Prostate gland (tissue), 2 donors: ENCODE measurements around the gene TOR1AIP1. TPM values are rescaled to one million over a fixed set of nuclear protein-coding genes. Genes with fewer than 3 reads are reported as not detected.

ENCODE experiments used
- DNase-seq: peaks from one replicate; pipeline ENCODE4 v3.0.0-alpha.2; 2019; ENCODE audit warnings: low spot score
- H3K27ac ChIP-seq, 2 donors: fragments of 200-600 bp; sonication (generic); 2 replicates each; pipeline ENCODE4 v1.5.1; 2017 to 2019
- H3K27me3 ChIP-seq: fragments of 200-600 bp; sonication (generic); replicated peaks from 2 replicates; pipeline ENCODE4 v1.5.1; 2019; ENCODE audit not compliant: insufficient read depth
- H3K36me3 ChIP-seq, 2 donors: fragments of 200-600 bp; sonication (generic); 1 replicate in 1 of 2; 2 replicates in 1 of 2; pipeline versions ENCODE4 v1.5.1 to v1.8.1; 2017 to 2019
- H3K4me1 ChIP-seq: fragments of 200-600 bp; sonication (generic); replicated peaks from 2 replicates; pipeline ENCODE4 v1.5.1; 2019
- H3K4me3 ChIP-seq, 2 donors: fragments of 200-600 bp; sonication (generic); 2 replicates each; pipeline ENCODE4 v1.5.1; 2017 to 2019
- H3K9me3 ChIP-seq: fragments of 200-600 bp; sonication (generic); 2 replicates; pipeline ENCODE4 v1.5.1; 2017
- CTCF ChIP-seq, 4 experiments: fragments of 200-600 bp in 2 of 4; fragments of 450-650 bp in 2 of 4; sonication (generic) in 2 of 4; IDR thresholded peaks; 1 replicate in 3 of 4; 2 replicates in 1 of 4; pipeline ENCODE4 v1.5.1; 2016 to 2019; ENCODE audit warnings: antibody characterized with exemption in 4 of 4, mild to moderate bottlenecking in 2 of 4, moderate library complexity in 2 of 4
- POLR2A ChIP-seq: fragments of 450-650 bp; IDR thresholded peaks from one replicate; pipeline ENCODE4 v1.6.1; 2016; ENCODE audit warnings: antibody characterized with exemption, mild to moderate bottlenecking
- POLR2AphosphoS5 ChIP-seq: sonication (generic); formaldehyde crosslinking; IDR thresholded peaks from one replicate; pipeline ENCODE4 v1.6.1; 2017; ENCODE audit warnings: antibody characterized with exemption
- WGBS: methylation state at CpG from one replicate; pipeline ENCODE4 v1.1.5; 2018; 5-methylcytosine and 5-hydroxymethylcytosine counted together
- intact Hi-C: fragments of 100-400 bp; cut with DNase I; formaldehyde crosslinking; loops from one replicate; pipeline ENCODE4 v1.14.2; 2022
- total RNA-seq, 2 donors: library from RNA; depleted of rRNA; stranded (reverse); fragments of >200 nt; gene quantifications; one replicate each; pipeline ENCODE4 v1.1.0, GENCODE V29; 2016

The TOR1AIP1 gene
- total RNA-seq, 2 donors from 2014 or later, result 81.7 to 86.4 TPM

GRCh38 chr1:179875596-179876299, 6.3 kb upstream of the TOR1AIP1 start:
- no peaks in the 10 kb centered on the region for H3K36me3 ChIP-seq
- 79% methylated on average over 4 of the region's 4 CpGs for WGBS
- DNase-seq, result no peak
- no peak overlapping the region for H3K4me3 ChIP-seq
- TF ChIP-seq POLR2A (no peak), CTCF (IDR thresholded peaks at IDR 0.05) (no peak), POLR2AphosphoS5 (no peak)
- H3K9me3 ChIP-seq, result no peaks in the 10 kb centered on the region
- no peaks in the 10 kb centered on the region for H3K27me3 ChIP-seq
- peaks cover 11% of the 10 kb centered on the region for H3K4me1 ChIP-seq
- intact Hi-C loops, result loop anchor here (2.0 kb wide), 1 partner anchor 79 kb away; the partner anchor contains the start of gene CEP350
- H3K27ac ChIP-seq, result no peak overlapping the region

GRCh38 chr1:179876300-179876715, 5.8 kb upstream of the TOR1AIP1 start:
- WGBS, result 51% methylated on average over 3 of the region's 3 CpGs
- Histone ChIP-seq H3K4me1 (peaks cover 11% of the 10 kb centered on the region), H3K27ac (peak overlapping the region in 1 of 2 donors; percentile 54), H3K36me3 (no peaks in the 10 kb centered on the region), H3K9me3 (no peaks in the 10 kb centered on the region), H3K27me3 (no peaks in the 10 kb centered on the region), H3K4me3 (peak overlapping the region; percentile 52 to 56)
- intact Hi-C loops, result loop anchor here (2.0 kb wide), 1 partner anchor 78 kb away; the partner anchor contains the start of gene CEP350
- DNase-seq, result peak; percentile 16
- TF ChIP-seq POLR2AphosphoS5, result peak; percentile 26
- no peak for TF ChIP-seq CTCF (IDR thresholded peaks at IDR 0.05)
- TF ChIP-seq POLR2A, result no peak

GRCh38 chr1:179877586-179878265, 4.4 kb upstream of the TOR1AIP1 start, which contains the start of gene TOR1AIP2:
Gene TOR1AIP2 (minus strand): TSS chr1:179877803. CDS start chr1:179852665, 25,138 bp downstream.
- Histone ChIP-seq H3K4me3 (peak within 1 kb of the TSS; percentile 52 to 56), H3K9me3 (no peaks in the 10 kb centered on the region), H3K27me3 (no peaks in the 10 kb centered on the region), H3K27ac (peak within 1 kb of the TSS; percentile 54 to 66), H3K4me1 (peaks cover 9% of the 10 kb centered on the region), H3K36me3 (no peaks in the 10 kb centered on the region)
- WGBS, result 5% methylated on average over 31 of the region's 31 CpGs
- DNase-seq, result peak; percentile 90
- intact Hi-C loops, result loop anchor here (2.0 kb wide), 1 partner anchor 77 kb away; the partner anchor contains the start of gene CEP350
- TF ChIP-seq CTCF (IDR thresholded peaks at IDR 0.05) (peak in 1 of 4 experiments; percentile 42), POLR2A (peak; percentile 97), POLR2AphosphoS5 (peak; percentile 99)

- intact Hi-C loops, result loop anchor here (5.0 kb wide), 1 partner anchor 293 kb away; no protein-coding TSS in a partner anchor
- Histone ChIP-seq H3K4me3 (no peak overlapping the region), H3K4me1 (peaks cover 9% of the 10 kb centered on the region), H3K36me3 (no peaks in the 10 kb centered on the region), H3K9me3 (no peaks in the 10 kb centered on the region), H3K27me3 (no peaks in the 10 kb centered on the region), H3K27ac (no peak overlapping the region)
- TF ChIP-seq POLR2A (no peak), CTCF (IDR thresholded peaks at IDR 0.05) (no peak), POLR2AphosphoS5 (no peak)
- no peak for DNase-seq
- WGBS, result 85% methylated on average over 2 of the region's 2 CpGs
Measured at GRCh38 chr1:179879797-179880196, 2.3 kb upstream of the TOR1AIP1 start.
